Superior temporal gyrus (tissue), 1 donor: ENCODE data around the gene CPT1C.

Experiments used
- DNase-seq: peaks from one replicate; pipeline ENCODE4 v3.0.0-alpha.2; 2016; ENCODE audit errors: extremely low spot score

Gene CPT1C

GRCh38 chr19:49660338-49660961, 30.5 kb upstream of the CPT1C start:
- no peak for DNase-seq

- DNase-seq, result no peak
Measured at GRCh38 chr19:49662011-49662410, 28.9 kb upstream of the CPT1C start.

- DNase-seq, result no peak
Measured at GRCh38 chr19:49663224-49663623, 27.7 kb upstream of the CPT1C start.

GRCh38 chr19:49664171-49665035, 26.5 kb upstream of the CPT1C start:
- DNase-seq, result peak; percentile 81

- DNase-seq, result no peak
Measured at GRCh38 chr19:49665036-49665350, 25.9 kb upstream of the CPT1C start.

GRCh38 chr19:49665351-49666119, 25.4 kb upstream of the CPT1C start, which contains the start of the genes BCL2L12 and IRF3:
TSS of gene BCL2L12 (plus strand) at chr19:49665933. CDS start at chr19:49666693, 760 bp downstream.
TSS of gene IRF3 (minus strand) at chr19:49665857. CDS start at chr19:49664838, 1,019 bp downstream.
- peak; percentile 99 for DNase-seq

- DNase-seq, result no peak
Measured at GRCh38 chr19:49666120-49666444, 24.8 kb upstream of the CPT1C start.

GRCh38 chr19:49667473-49667872, 23.4 kb upstream of the CPT1C start:
- no peak for DNase-seq

- no peak for DNase-seq
Measured at GRCh38 chr19:49669516-49669915, 21.4 kb upstream of the CPT1C start.

- DNase-seq, result peak; percentile 82
Measured at GRCh38 chr19:49672131-49672919, 18.6 kb upstream of the CPT1C start.

GRCh38 chr19:49676136-49676783, 14.7 kb upstream of the CPT1C start:
- no peak for DNase-seq

- DNase-seq, result peak; percentile 100
Measured at GRCh38 chr19:49676784-49677230, 14.1 kb upstream of the CPT1C start.

GRCh38 chr19:49677231-49677900, 13.6 kb upstream of the CPT1C start, which contains the start of gene PRMT1:
TSS of gene PRMT1 (plus strand) at chr19:49677271. CDS start at chr19:49677281, 10 bp downstream.
- DNase-seq, result no peak

- peak; percentile 74 for DNase-seq
Measured at GRCh38 chr19:49677901-49678674, 12.8 kb upstream of the CPT1C start.

- no peak for DNase-seq
Measured at GRCh38 chr19:49678985-49679770, 11.7 kb upstream of the CPT1C start.

- no peak for DNase-seq
Measured at GRCh38 chr19:49679771-49680413, 11.0 kb upstream of the CPT1C start.

- peak; percentile 92 for DNase-seq
Measured at GRCh38 chr19:49680421-49681351, 10.2 kb upstream of the CPT1C start.
